ENCODE data around the gene SLC30A7.
"Not testable (repeated sequence)": the region's sequence is repeated elsewhere in the genome, so short reads cannot be mapped to it uniquely, and the experiment has no call there.

Gene SLC30A7

DNA sequence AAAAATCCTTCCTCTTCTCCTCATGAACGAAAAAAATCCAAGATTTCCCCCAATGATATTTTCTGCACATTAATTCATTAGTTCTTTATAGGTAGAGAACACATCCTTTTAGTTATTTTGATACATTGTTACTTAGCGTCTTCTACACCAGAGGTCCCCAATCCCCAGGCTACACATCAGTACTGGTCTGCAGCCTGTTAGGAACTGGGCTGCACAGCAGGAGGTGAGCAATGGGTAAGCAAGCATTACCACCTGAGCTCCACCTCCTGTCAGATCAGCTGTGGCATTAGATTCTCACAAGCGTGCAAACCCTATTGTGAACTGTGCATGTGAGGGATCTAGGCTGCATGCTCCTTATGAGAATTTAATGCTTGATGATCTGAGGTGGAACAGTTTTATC lies 14.2 kb upstream of the SLC30A7 start:
- no peak overlapping the region for H3K4me3 Mint-ChIP-seq
- no peaks in the 10 kb centered on the region for H3K4me1 Mint-ChIP-seq
- H3K27ac Mint-ChIP-seq, result no peak overlapping the region
- peaks cover 43% of the 10 kb centered on the region for H3K36me3 Mint-ChIP-seq (ENCODE audit: low read depth)
- no peaks in the 10 kb centered on the region for H3K9me3 Mint-ChIP-seq
- no peaks in the 10 kb centered on the region for H3K27me3 Mint-ChIP-seq (ENCODE audit: low read depth)
- TF ChIP-seq, protein P1, sequence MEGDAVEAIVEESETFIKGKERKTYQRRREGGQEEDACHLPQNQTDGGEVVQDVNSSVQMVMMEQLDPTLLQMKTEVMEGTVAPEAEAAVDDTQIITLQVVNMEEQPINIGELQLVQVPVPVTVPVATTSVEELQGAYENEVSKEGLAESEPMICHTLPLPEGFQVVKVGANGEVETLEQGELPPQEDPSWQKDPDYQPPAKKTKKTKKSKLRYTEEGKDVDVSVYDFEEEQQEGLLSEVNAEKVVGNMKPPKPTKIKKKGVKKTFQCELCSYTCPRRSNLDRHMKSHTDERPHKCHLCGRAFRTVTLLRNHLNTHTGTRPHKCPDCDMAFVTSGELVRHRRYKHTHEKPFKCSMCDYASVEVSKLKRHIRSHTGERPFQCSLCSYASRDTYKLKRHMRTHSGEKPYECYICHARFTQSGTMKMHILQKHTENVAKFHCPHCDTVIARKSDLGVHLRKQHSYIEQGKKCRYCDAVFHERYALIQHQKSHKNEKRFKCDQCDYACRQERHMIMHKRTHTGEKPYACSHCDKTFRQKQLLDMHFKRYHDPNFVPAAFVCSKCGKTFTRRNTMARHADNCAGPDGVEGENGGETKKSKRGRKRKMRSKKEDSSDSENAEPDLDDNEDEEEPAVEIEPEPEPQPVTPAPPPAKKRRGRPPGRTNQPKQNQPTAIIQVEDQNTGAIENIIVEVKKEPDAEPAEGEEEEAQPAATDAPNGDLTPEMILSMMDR (IDR thresholded peaks at IDR 0.05; ENCODE audit: unreplicated experiment in 3 of 3), result no peak

- no peaks in the 10 kb centered on the region for H3K9me3 Mint-ChIP-seq
- H3K4me1 Mint-ChIP-seq, result no peaks in the 10 kb centered on the region
- H3K27ac Mint-ChIP-seq, result no peak overlapping the region
- H3K27me3 Mint-ChIP-seq (ENCODE audit: low read depth), result no peaks in the 10 kb centered on the region
- peaks cover 51% of the 10 kb centered on the region for H3K36me3 Mint-ChIP-seq (ENCODE audit: low read depth)
- TF ChIP-seq, protein P1 (IDR thresholded peaks at IDR 0.05; ENCODE audit: unreplicated experiment in 3 of 3), result no peak
- no peak overlapping the region for H3K4me3 Mint-ChIP-seq
These were observed 13.2 kb upstream of the SLC30A7 start for GRCh38 chr1:100882698-100883097.

DNA sequence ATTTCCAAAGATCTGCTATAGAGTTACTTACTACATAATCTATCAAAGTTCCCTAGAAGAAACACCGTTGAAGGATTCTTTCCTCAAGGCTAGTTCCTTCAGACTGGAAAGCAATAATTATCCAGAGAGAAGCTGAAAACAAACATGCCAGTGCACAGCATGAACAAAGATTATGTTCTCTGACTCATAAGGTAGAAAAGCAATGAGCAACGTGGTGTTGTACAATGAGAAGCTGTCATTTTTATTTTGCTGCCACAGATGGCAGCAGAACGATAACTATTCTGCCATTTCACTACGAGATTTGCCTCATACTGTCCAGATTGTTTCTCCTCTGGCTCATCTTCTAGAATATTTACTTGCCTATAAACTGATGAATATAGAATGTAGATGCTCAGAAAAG lies 11.9 kb upstream of the SLC30A7 start:
- Mint-ChIP-seq H3K4me1 (no peaks in the 10 kb centered on the region), H3K27ac (no peak overlapping the region), H3K27me3 (ENCODE audit: low read depth) (no peaks in the 10 kb centered on the region), H3K4me3 (no peak overlapping the region), H3K9me3 (peaks cover 4% of the 10 kb centered on the region), H3K36me3 (ENCODE audit: low read depth) (peaks cover 54% of the 10 kb centered on the region)
- TF ChIP-seq, protein P1 (IDR thresholded peaks at IDR 0.05; ENCODE audit: unreplicated experiment in 3 of 3), result no peak

- H3K4me3 Mint-ChIP-seq; H3K27me3 Mint-ChIP-seq (ENCODE audit: low read depth); H3K27ac Mint-ChIP-seq: not testable (repeated sequence)
- peaks cover 15% of the 10 kb centered on the region for H3K4me1 Mint-ChIP-seq
- peaks cover 82% of the 10 kb centered on the region for H3K36me3 Mint-ChIP-seq (ENCODE audit: low read depth)
- peaks cover 21% of the 10 kb centered on the region for H3K9me3 Mint-ChIP-seq
These were observed 6.9 kb upstream of the SLC30A7 start for GRCh38 chr1:100889007-100889406.

DNA sequence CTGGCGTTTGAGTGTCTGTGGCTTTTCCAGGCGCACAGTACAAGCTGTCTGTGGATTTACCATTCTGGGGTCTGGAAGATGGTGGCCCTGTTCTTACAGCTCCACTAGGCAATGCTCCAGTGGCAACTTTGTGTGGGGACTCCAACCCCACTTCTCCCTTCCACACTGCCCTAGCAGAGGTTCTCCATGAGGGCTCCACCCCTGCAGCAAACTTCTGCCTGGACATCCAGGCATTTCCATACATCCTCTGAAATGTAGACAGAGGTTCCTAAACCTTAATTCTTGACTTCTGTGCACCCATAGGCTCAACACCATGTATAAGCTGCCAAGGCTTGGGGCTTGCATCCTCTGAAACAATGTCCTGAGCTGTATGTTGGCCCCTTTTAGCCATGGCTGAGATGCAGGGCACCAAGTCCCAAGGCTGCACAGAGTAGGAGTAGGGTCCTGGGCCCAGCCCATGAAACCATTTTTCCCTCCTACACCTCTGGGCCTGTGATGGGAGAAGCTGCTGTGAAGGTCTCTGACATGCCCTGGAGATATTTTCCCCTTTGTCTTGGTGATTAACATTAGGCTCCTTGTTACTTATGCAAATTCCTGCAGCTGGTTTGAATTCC lies 5.9 kb upstream of the SLC30A7 start:
- Mint-ChIP-seq H3K36me3 (ENCODE audit: low read depth) (peaks cover 75% of the 10 kb centered on the region), H3K9me3 (peaks cover 21% of the 10 kb centered on the region), H3K4me1 (peaks cover 21% of the 10 kb centered on the region)
- not testable (repeated sequence) for H3K4me3 Mint-ChIP-seq; H3K27ac Mint-ChIP-seq; H3K27me3 Mint-ChIP-seq (ENCODE audit: low read depth)

- H3K4me1 Mint-ChIP-seq, result peaks cover 25% of the 10 kb centered on the region
These were observed 4.5 kb upstream of the SLC30A7 start for GRCh38 chr1:100891380-100891779.

DNA sequence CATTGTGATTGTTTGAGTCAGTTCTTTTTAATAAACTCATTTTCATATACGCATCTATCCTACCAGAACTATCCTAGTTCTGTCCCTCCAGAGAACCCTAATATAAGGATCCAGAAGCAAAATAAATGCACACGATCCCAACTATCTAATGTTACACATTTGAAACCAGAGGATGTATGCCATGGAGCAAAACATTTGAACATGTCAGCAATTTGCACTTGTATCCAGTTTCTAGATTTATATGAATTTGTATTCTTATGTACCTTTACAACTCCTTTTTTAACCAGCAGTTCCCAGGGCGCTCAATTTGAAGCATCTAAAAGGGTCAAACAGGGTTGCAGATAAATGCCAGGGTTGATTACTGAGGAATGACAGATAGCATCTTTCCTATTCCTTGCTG lies 3.3 kb upstream of the SLC30A7 start:
- H3K36me3 Mint-ChIP-seq (ENCODE audit: low read depth), result peaks cover 53% of the 10 kb centered on the region
- TF ChIP-seq, protein P1 (IDR thresholded peaks at IDR 0.05; ENCODE audit: unreplicated experiment in 3 of 3), result no peak

More at GRCh38 chr1:100891380-100891779, 4.5 kb upstream of the SLC30A7 start:
- peaks cover 65% of the 10 kb centered on the region for H3K36me3 Mint-ChIP-seq (ENCODE audit: low read depth)
- TF ChIP-seq, protein P1 (IDR thresholded peaks at IDR 0.05; ENCODE audit: unreplicated experiment in 3 of 3), result no peak
- peak overlapping the region in 2 of 3 experiments; percentile 4 to 18 for H3K4me3 Mint-ChIP-seq
- peaks cover 21% of the 10 kb centered on the region for H3K9me3 Mint-ChIP-seq
- H3K27me3 Mint-ChIP-seq (ENCODE audit: low read depth), result no peaks in the 10 kb centered on the region
- no peak overlapping the region for H3K27ac Mint-ChIP-seq

More for the DNA sequence above, 3.3 kb upstream of the SLC30A7 start:
- H3K4me3 Mint-ChIP-seq, result peak overlapping the region; percentile 95 to 99 (median 99)
- H3K9me3 Mint-ChIP-seq, result peaks cover 21% of the 10 kb centered on the region
- H3K4me1 Mint-ChIP-seq, result peaks cover 31% of the 10 kb centered on the region
- no peaks in the 10 kb centered on the region for H3K27me3 Mint-ChIP-seq (ENCODE audit: low read depth)
- H3K27ac Mint-ChIP-seq, result peak overlapping the region; percentile 77 to 96 (median 83)

All from nephron (organoid).